HepG2 (cell line): ENCODE measurements around the gene ITPR1. TPM values are rescaled to one million over a fixed set of nuclear protein-coding genes. Genes with fewer than 3 reads are reported as not detected.

Source experiments
- ATAC-seq: fragments of 200-7000 bp; cut with Tn5 transposase; 3 replicates; pipeline ENCODE4 v1.9.1; 2020; ENCODE audit warnings: mild to moderate bottlenecking, moderate library complexity
- BruUV-seq: library from RNA; stranded (reverse); fragments of 400-500 nt; replicated peaks from 2 replicates; lab custom pipeline; 2021; lab: Mats Ljungman, UMichigan
- CTCF ChIA-PET: fragments of 300-600 bp; formaldehyde crosslinking; extraction: SDS; loops from one replicate; lab custom pipeline; 2021; ENCODE audit warnings: low total read pairs, inconsistent platforms, low intra/inter-chr PET ratio; lab: Yijun Ruan, JAX
- POLR2A ChIA-PET: fragments of 350-600 bp; sonication (Branson Sonifier 250); formaldehyde crosslinking; loops from one replicate; lab custom pipeline; 2020; ENCODE audit warnings: antibody characterized with exemption, inconsistent platforms; lab: Yijun Ruan, JAX
- DNase-seq: peaks from one replicate; pipeline ENCODE4 v3.0.0-alpha.2; 2015; ENCODE audit warnings: low spot score
- FAIRE-seq: peaks from 3 replicates; lab custom pipeline; 2011; peaks lifted over from hg19 to GRCh38; lab: Jason Lieb, UNC
- H2AFZ ChIP-seq: one replicate; pipeline ENCODE4 v1.6.1; 2011; ENCODE audit warnings: low read length, inconsistent platforms
- H3K27ac ChIP-seq: fragments of 300-600 bp; 3 replicates; pipeline ENCODE4 v1.8.0; 2011; ENCODE audit warnings: mixed run types, mild to moderate bottlenecking, mixed read lengths, low read length, inconsistent platforms; ENCODE audit not compliant: insufficient read depth; ENCODE audit errors: extremely low read length
- H3K27me3 ChIP-seq, 2 experiments: fragments of 200-600 bp in 1 of 2; 2 replicates in 1 of 2; 3 replicates in 1 of 2; pipeline versions ENCODE4 v1.6.0 to v1.8.0; 2011; ENCODE audit warnings: low read length in 2 of 2, mild to moderate bottlenecking in 2 of 2, moderate library complexity in 2 of 2, inconsistent platforms in 1 of 2; ENCODE audit not compliant: insufficient read depth in 2 of 2, control insufficient read depth in 1 of 2
- H3K36me3 ChIP-seq, 2 experiments: fragments of 200-600 bp in 1 of 2; replicated peaks in 1 of 2; 2 replicates in 1 of 2; 3 replicates in 1 of 2; pipeline versions ENCODE4 v1.5.1 to v1.8.0; 2011; ENCODE audit warnings: low read length in 2 of 2, inconsistent platforms in 1 of 2; ENCODE audit not compliant: insufficient read depth in 2 of 2, control insufficient read depth in 1 of 2
- H3K4me1 ChIP-seq: 2 replicates; pipeline ENCODE4 v1.5.1; 2012; ENCODE audit warnings: low read length, inconsistent platforms; ENCODE audit not compliant: insufficient read depth
- H3K4me2 ChIP-seq: 2 replicates; pipeline ENCODE4 v1.6.0; 2011; ENCODE audit warnings: low read depth, low read length, inconsistent platforms
- H3K4me3 ChIP-seq, 3 experiments: fragments of 200-600 bp in 1 of 3; sonication (generic), shearing (Covaris generic) in 1 of 3; replicated peaks in 1 of 3; 2 replicates each; pipeline ENCODE4 v1.5.1; 2011 to 2016; ENCODE audit warnings: low read length in 3 of 3, inconsistent platforms in 2 of 3, low read depth in 2 of 3, mild to moderate bottlenecking in 2 of 3, control low read depth in 1 of 3, mixed read lengths in 1 of 3; ENCODE audit not compliant: insufficient read depth in 1 of 3
- H3K79me2 ChIP-seq: one replicate; pipeline ENCODE4 v1.6.1; 2011; ENCODE audit warnings: low read length, inconsistent platforms; ENCODE audit not compliant: insufficient read depth
- H3K9ac ChIP-seq: 2 replicates; pipeline ENCODE4 v1.6.0; 2011; ENCODE audit warnings: mild to moderate bottlenecking, low read depth, low read length, inconsistent platforms; ENCODE audit not compliant: insufficient read depth
- H3K9me3 ChIP-seq: 2 replicates; pipeline ENCODE4 v1.5.1; 2012; ENCODE audit warnings: mild to moderate bottlenecking, low read length
- H4K20me1 ChIP-seq: 2 replicates; pipeline ENCODE4 v1.6.0; 2011; ENCODE audit warnings: inconsistent platforms, mild to moderate bottlenecking, low read length, moderate library complexity; ENCODE audit not compliant: insufficient read depth
- AHDC1 ChIP-seq: sonication (generic); formaldehyde crosslinking; IDR thresholded peaks from 2 replicates; pipeline ENCODE4 v1.5.1; 2020; ENCODE audit warnings: mild to moderate bottlenecking, missing genetic modification reagents, borderline replicate concordance
- ATF7 ChIP-seq, 2 experiments: fragments of 450-650 bp in 1 of 2; sonication (generic) in 1 of 2; formaldehyde crosslinking in 1 of 2; IDR thresholded peaks; 2 replicates each; pipeline versions ENCODE4 v1.4.0 to v1.6.1; 2016 to 2020; ENCODE audit warnings: antibody characterized with exemption in 1 of 2, mild to moderate bottlenecking in 1 of 2, missing genetic modification reagents in 1 of 2
- KDM5B ChIP-seq: sonication (generic); formaldehyde crosslinking; IDR thresholded peaks from 2 replicates; pipeline ENCODE4 v1.4.0; 2020; ENCODE audit warnings: missing genetic modification reagents, mild to moderate bottlenecking, borderline replicate concordance
- MEIS2 ChIP-seq: sonication (generic); formaldehyde crosslinking; IDR thresholded peaks from 2 replicates; pipeline ENCODE4 v1.9.0; 2021; ENCODE audit warnings: mild to moderate bottlenecking, missing genetic modification reagents
- POGK ChIP-seq: sonication (generic); formaldehyde crosslinking; conservative IDR thresholded peaks from 2 replicates; pipeline ENCODE4 v1.8.0; 2022; ENCODE audit warnings: mild to moderate bottlenecking, moderate library complexity, missing genetic modification reagents
- SP2 ChIP-seq: sonication (generic); formaldehyde crosslinking; IDR thresholded peaks from 2 replicates; pipeline ENCODE4 v1.5.1; 2020; ENCODE audit warnings: mild to moderate bottlenecking, missing genetic modification reagents
- TBX2 ChIP-seq: sonication (generic); formaldehyde crosslinking; IDR thresholded peaks from 2 replicates; pipeline ENCODE4 v1.5.0; 2020; ENCODE audit warnings: missing genetic modification reagents, mild to moderate bottlenecking, borderline replicate concordance
- TERF1 ChIP-seq: sonication (generic); formaldehyde crosslinking; IDR thresholded peaks from 2 replicates; pipeline ENCODE4 v1.8.0; 2022; ENCODE audit warnings: mild to moderate bottlenecking, missing genetic modification reagents, moderate library complexity
- THAP11 ChIP-seq: IDR thresholded peaks from 2 replicates; pipeline ENCODE4 v1.6.1; 2016; ENCODE audit warnings: missing biosample characterization, missing genetic modification reagents
- U2AF1 ChIP-seq: fragments of 200-400 bp; formaldehyde crosslinking; optimal IDR thresholded peaks from 2 replicates; pipeline ENCODE3; 2017; ENCODE audit warnings: mild to moderate bottlenecking, low read depth, low read length
- XBP1 ChIP-seq: sonication (generic); formaldehyde crosslinking; IDR thresholded peaks from 2 replicates; pipeline ENCODE4 v1.5.0; 2020; ENCODE audit warnings: missing genetic modification reagents
- ZNF3 ChIP-seq: IDR thresholded peaks from 2 replicates; pipeline ENCODE4 v1.7.0; 2017; ENCODE audit warnings: inconsistent platforms
- ZNF564 ChIP-seq: sonication (generic); formaldehyde crosslinking; IDR thresholded peaks from 2 replicates; pipeline ENCODE4 v1.8.1; 2023; ENCODE audit warnings: mild to moderate bottlenecking, missing genetic modification reagents
- ZNF629 ChIP-seq: sonication (generic); formaldehyde crosslinking; conservative IDR thresholded peaks from 2 replicates; pipeline ENCODE4 v1.5.0; 2020; ENCODE audit warnings: missing genetic modification reagents
- ZNF678 ChIP-seq: sonication (generic); formaldehyde crosslinking; IDR thresholded peaks from 2 replicates; pipeline ENCODE4 v1.4.0; 2020; ENCODE audit warnings: mild to moderate bottlenecking, missing genetic modification reagents
- ZNF879 ChIP-seq: sonication (generic); formaldehyde crosslinking; IDR thresholded peaks from 2 replicates; pipeline ENCODE4 v1.8.1; 2023; ENCODE audit warnings: missing genetic modification reagents
- WGBS: methylation state at CpG from one replicate; pipeline ENCODE4 v1.1.6; 2017; ENCODE audit warnings: low lambda C conversion rate; 5-methylcytosine and 5-hydroxymethylcytosine counted together
- in situ Hi-C: cut with HindIII; loops from 2 replicates; pipeline ENCODE4 v1.10.0; 2017; ENCODE audit warnings: low pct_unique_long_range_greater_than_20kb; ENCODE audit not compliant: extremely low pct_ligation_motif_present
- intact Hi-C: fragments of 100-400 bp; cut with micrococcal nuclease; formaldehyde crosslinking; loops from one replicate; pipeline ENCODE4 v1.10.0; 2022; ENCODE audit not compliant: unreplicated experiment
- polyA plus RNA-seq, 8 experiments: library from polyadenylated mRNA; depleted of rRNA in 3 of 8; stranded (reverse) in 7 of 8; unstranded in 1 of 8; fragments of >200 nt; fragmentation: Illumina TruSeq in 4 of 8; extraction: Trizol in 4 of 8; gene quantifications; 2 replicates each; pipeline versions ENCODE4 v1.2.1 to v1.2.3, GENCODE V29; 2011 to 2016; ENCODE audit warnings: low read depth in 4 of 8, missing spikeins in 1 of 8, mixed read lengths in 1 of 8; ENCODE audit not compliant: insufficient read depth in 1 of 8
- total RNA-seq, 5 experiments: library from RNA; depleted of rRNA; stranded (reverse); fragments of >200 nt; fragmentation: Illumina TruSeq; extraction: Trizol; gene quantifications; 2 replicates each; pipeline ENCODE4 v1.2.3, GENCODE V29; 2016; ENCODE audit warnings: low read depth in 1 of 5

The ITPR1 gene
- total and polyA plus RNA-seq, 2 of the 13 experiments (the other 11 are each of a cell fraction or from before 2014, with no cell fraction given): 10.0 to 11.4 TPM

- H3K36me3 ChIP-seq: no peaks in the 10 kb centered on the region; a peak in 1 of 5 replicates
- in situ Hi-C loops: no loop called here
Observed at GRCh38 chr3:4755566-4755965, 262.4 kb downstream of the ITPR1 start.

More at GRCh38 chr3:4755566-4755965, 262.4 kb downstream of the ITPR1 start:
- Histone ChIP-seq H3K4me3 (no peak overlapping the region), H3K79me2 (no peaks in the 10 kb centered on the region), H4K20me1 (no peaks in the 10 kb centered on the region), H3K27me3 (no peaks in the 10 kb centered on the region), H3K9me3 (no peaks in the 10 kb centered on the region), H2AFZ (no peak overlapping the region), H3K4me1 (peaks cover 66% of the 10 kb centered on the region), H3K9ac (no peak overlapping the region), H3K4me2 (no peak overlapping the region), H3K27ac (no peak overlapping the region)
- ATAC-seq (no peak), FAIRE-seq (no peak), DNase-seq (no peak)
- WGBS: 100% methylated on average over 4 of the region's 4 CpGs
- intact Hi-C loops: no loop called here
- TF ChIP-seq MEIS2 (CRISPR knock-in tag): no peak
- no peak for TF ChIP-seq ZNF564 (CRISPR knock-in tag)
- TF ChIP-seq ZNF879 (CRISPR knock-in tag): no peak
- no peak for TF ChIP-seq ATF7 (IDR thresholded peaks at IDR 0.05)
- TF ChIP-seq ATF7 (CRISPR knock-in tag; IDR thresholded peaks at IDR 0.05): no peak
- no peak for TF ChIP-seq TERF1 (CRISPR knock-in tag)
- no peak for TF ChIP-seq TBX2
- TF ChIP-seq ZNF678 (CRISPR knock-in tag): no peak
- TF ChIP-seq ZNF3 (CRISPR knock-in tag): no peak
- TF ChIP-seq POGK: no peak
- TF ChIP-seq THAP11 (CRISPR knock-in tag): no peak
- no peak for TF ChIP-seq AHDC1
- TF ChIP-seq SP2 (CRISPR knock-in tag): no peak
- TF ChIP-seq ZNF629 (CRISPR knock-in tag): no peak
- no peak for TF ChIP-seq KDM5B
- no peak for TF ChIP-seq U2AF1
- TF ChIP-seq XBP1 (CRISPR knock-in tag): no peak
- no TSS peak for BruUV-seq
- ChIA-PET POLR2A (no interaction called here), CTCF (no interaction called here)
